HL-60 (cell line): ENCODE results near the gene ARMH4.

Experiments used
- GABPA ChIP-seq: IDR thresholded peaks from 2 replicates; pipeline ENCODE4 v1.6.1; 2012; ENCODE audit warnings: low read depth
- POLR2AphosphoS5 ChIP-seq: IDR thresholded peaks from 2 replicates; pipeline ENCODE4 v1.6.1; 2012; ENCODE audit warnings: low read depth
- SPI1 ChIP-seq: IDR thresholded peaks from 2 replicates; pipeline ENCODE4 v1.6.1; 2012; ENCODE audit warnings: low read depth, mild to moderate bottlenecking, borderline replicate concordance
- TF ChIP-seq, protein P1 (sequence below): IDR thresholded peaks from one replicate; pipeline ENCODE4 v1.5.1; 2011; ENCODE audit warnings: low read length, control low read depth, inconsistent platforms; ENCODE audit not compliant: insufficient read depth
- TF ChIP-seq, protein P2 (sequence below): IDR thresholded peaks from 2 replicates; pipeline ENCODE4 v1.6.1; 2012; ENCODE audit warnings: low read depth; ENCODE audit not compliant: insufficient replicate concordance

DNA sequence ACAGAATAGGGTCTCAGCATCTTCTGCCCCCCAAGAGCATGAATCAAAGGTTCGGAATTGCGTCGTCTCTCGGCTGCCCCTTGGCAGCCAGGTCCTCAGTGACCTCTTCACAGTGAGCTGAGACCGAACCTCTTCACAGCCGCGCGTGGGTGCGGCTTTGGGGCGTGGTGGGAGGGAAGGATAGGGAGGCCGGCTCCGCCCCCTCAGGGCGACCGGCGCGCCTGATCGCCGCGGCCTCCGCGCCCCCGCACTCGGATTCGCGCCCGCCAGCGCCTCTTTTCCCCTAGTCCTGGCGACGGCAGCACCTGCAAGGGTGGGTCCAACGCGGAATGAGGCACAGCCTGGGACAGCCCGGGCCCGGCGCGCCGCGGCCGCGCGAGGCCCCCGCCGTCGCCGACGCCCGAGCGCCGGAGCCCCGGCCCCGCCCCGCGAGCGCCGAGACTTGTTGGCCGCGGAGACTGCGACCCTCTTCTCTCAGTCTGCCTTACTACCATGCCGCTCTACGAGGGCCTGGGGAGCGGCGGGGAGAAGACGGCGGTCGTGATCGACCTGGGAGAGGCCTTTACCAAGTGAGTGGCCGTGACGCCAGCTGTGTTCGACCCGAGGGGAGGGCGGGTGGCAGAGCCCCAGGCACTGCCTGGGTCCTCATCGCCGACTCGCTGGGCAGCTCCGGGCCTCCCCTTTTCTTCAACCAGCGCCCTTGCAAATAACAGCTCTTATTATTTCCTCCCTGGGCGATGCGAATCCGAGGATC lies 47.9 kb upstream of the ARMH4 start, which contains the start of gene ACTR10:
- TF ChIP-seq, protein P1, sequence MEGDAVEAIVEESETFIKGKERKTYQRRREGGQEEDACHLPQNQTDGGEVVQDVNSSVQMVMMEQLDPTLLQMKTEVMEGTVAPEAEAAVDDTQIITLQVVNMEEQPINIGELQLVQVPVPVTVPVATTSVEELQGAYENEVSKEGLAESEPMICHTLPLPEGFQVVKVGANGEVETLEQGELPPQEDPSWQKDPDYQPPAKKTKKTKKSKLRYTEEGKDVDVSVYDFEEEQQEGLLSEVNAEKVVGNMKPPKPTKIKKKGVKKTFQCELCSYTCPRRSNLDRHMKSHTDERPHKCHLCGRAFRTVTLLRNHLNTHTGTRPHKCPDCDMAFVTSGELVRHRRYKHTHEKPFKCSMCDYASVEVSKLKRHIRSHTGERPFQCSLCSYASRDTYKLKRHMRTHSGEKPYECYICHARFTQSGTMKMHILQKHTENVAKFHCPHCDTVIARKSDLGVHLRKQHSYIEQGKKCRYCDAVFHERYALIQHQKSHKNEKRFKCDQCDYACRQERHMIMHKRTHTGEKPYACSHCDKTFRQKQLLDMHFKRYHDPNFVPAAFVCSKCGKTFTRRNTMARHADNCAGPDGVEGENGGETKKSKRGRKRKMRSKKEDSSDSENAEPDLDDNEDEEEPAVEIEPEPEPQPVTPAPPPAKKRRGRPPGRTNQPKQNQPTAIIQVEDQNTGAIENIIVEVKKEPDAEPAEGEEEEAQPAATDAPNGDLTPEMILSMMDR = no peak
- TF ChIP-seq, protein P2, sequence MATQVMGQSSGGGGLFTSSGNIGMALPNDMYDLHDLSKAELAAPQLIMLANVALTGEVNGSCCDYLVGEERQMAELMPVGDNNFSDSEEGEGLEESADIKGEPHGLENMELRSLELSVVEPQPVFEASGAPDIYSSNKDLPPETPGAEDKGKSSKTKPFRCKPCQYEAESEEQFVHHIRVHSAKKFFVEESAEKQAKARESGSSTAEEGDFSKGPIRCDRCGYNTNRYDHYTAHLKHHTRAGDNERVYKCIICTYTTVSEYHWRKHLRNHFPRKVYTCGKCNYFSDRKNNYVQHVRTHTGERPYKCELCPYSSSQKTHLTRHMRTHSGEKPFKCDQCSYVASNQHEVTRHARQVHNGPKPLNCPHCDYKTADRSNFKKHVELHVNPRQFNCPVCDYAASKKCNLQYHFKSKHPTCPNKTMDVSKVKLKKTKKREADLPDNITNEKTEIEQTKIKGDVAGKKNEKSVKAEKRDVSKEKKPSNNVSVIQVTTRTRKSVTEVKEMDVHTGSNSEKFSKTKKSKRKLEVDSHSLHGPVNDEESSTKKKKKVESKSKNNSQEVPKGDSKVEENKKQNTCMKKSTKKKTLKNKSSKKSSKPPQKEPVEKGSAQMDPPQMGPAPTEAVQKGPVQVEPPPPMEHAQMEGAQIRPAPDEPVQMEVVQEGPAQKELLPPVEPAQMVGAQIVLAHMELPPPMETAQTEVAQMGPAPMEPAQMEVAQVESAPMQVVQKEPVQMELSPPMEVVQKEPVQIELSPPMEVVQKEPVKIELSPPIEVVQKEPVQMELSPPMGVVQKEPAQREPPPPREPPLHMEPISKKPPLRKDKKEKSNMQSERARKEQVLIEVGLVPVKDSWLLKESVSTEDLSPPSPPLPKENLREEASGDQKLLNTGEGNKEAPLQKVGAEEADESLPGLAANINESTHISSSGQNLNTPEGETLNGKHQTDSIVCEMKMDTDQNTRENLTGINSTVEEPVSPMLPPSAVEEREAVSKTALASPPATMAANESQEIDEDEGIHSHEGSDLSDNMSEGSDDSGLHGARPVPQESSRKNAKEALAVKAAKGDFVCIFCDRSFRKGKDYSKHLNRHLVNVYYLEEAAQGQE = no peak
- peak; percentile 24; the same call in 1 of the 2 replicates for TF ChIP-seq POLR2AphosphoS5
- TF ChIP-seq GABPA = no peak
- no peak for TF ChIP-seq SPI1
